ENCODE measurements around the gene LPIN2. TPM values are rescaled to one million over a fixed set of nuclear protein-coding genes. Genes with fewer than 3 reads are reported as not detected.

Gene LPIN2
- polyA plus RNA-seq, 1 donor (not counting 4 experiments of a cell fraction or from before 2014, with no cell fraction given) = 3.9 TPM

- H3K79me2 ChIP-seq (ENCODE audit: control insufficient read depth, insufficient read depth, low read length) = no peaks in the 10 kb centered on the region
- FAIRE-seq (no peak), DNase-seq (ENCODE audit: low read depth, low spot score) (no peak)
- H3K9ac ChIP-seq (ENCODE audit: control insufficient read depth, extremely low read depth, insufficient read depth, low read length) = no peak overlapping the region
- no peaks in the 10 kb centered on the region for H3K4me1 ChIP-seq (ENCODE audit: control insufficient read depth, extremely low read depth, insufficient read depth, low read length)
- TF ChIP-seq EZH2 (IDR thresholded peaks at IDR 0.05; ENCODE audit: low read length) (no peak), CTCF (optimal IDR thresholded peaks at IDR 0.05 in 1 of 3, IDR thresholded peaks at IDR 0.05 in 1 of 3, conservative IDR thresholded peaks at IDR 0.05 in 1 of 3; ENCODE audit: extremely low read depth in 1 of 3, insufficient read depth in 2 of 3, low read length in 3 of 3) (no peak)
- H4K20me1 ChIP-seq (ENCODE audit: control insufficient read depth, extremely low read depth, insufficient read depth, low read length) = no peaks in the 10 kb centered on the region
- no peak overlapping the region for H3K4me2 ChIP-seq (ENCODE audit: control insufficient read depth, extremely low read depth, insufficient read depth, low read depth, low read length)
- no peak overlapping the region for H3K4me3 ChIP-seq (ENCODE audit: control insufficient read depth in 2 of 3, extremely low read depth in 1 of 3, insufficient read depth in 2 of 3, low read depth in 1 of 3, low read length in 3 of 3)
- dilution Hi-C loops (cut with MboI; ENCODE audit: extremely low pct_ligation_motif_present, low sequenced_read_pairs) = no loop called here
- H3K27ac ChIP-seq (ENCODE audit: control insufficient read depth, insufficient read depth, low read length) = no peak overlapping the region
- H3K9me3 ChIP-seq (ENCODE audit: control insufficient read depth, low read depth, low read length) = no peaks in the 10 kb centered on the region
- no peak overlapping the region for H2AFZ ChIP-seq (ENCODE audit: control insufficient read depth, low read length)
- H3K36me3 ChIP-seq (ENCODE audit: control insufficient read depth in 2 of 2, extremely low read depth in 1 of 2, insufficient read depth in 2 of 2, low read length in 2 of 2) = no peaks in the 10 kb centered on the region
- peaks cover 3% of the 10 kb centered on the region for H3K27me3 ChIP-seq (ENCODE audit: control insufficient read depth, extremely low read depth, insufficient read depth, low read length)
- H3K9me1 ChIP-seq (ENCODE audit: control insufficient read depth, extremely low read depth, insufficient read depth, low read length) = no peaks in the 10 kb centered on the region
Measured at GRCh38 chr18:3058328-3059191, 45.6 kb upstream of the LPIN2 start.

- no peaks in the 10 kb centered on the region for H3K36me3 ChIP-seq (ENCODE audit: control insufficient read depth in 2 of 2, extremely low read depth in 1 of 2, insufficient read depth in 2 of 2, low read length in 2 of 2)
- H3K4me3 ChIP-seq (ENCODE audit: control insufficient read depth in 2 of 3, extremely low read depth in 1 of 3, insufficient read depth in 2 of 3, low read depth in 1 of 3, low read length in 3 of 3) = no peak overlapping the region
- H3K79me2 ChIP-seq (ENCODE audit: control insufficient read depth, insufficient read depth, low read length) = no peaks in the 10 kb centered on the region
- H3K27ac ChIP-seq (ENCODE audit: control insufficient read depth, insufficient read depth, low read length) = no peak overlapping the region
- no peaks in the 10 kb centered on the region for H3K4me1 ChIP-seq (ENCODE audit: control insufficient read depth, extremely low read depth, insufficient read depth, low read length)
- H3K9me1 ChIP-seq (ENCODE audit: control insufficient read depth, extremely low read depth, insufficient read depth, low read length) = no peaks in the 10 kb centered on the region
- no peak overlapping the region for H3K9ac ChIP-seq (ENCODE audit: control insufficient read depth, extremely low read depth, insufficient read depth, low read length)
- H3K4me2 ChIP-seq (ENCODE audit: control insufficient read depth, extremely low read depth, insufficient read depth, low read depth, low read length) = no peak overlapping the region
- no peak overlapping the region for H2AFZ ChIP-seq (ENCODE audit: control insufficient read depth, low read length)
- no peaks in the 10 kb centered on the region for H3K9me3 ChIP-seq (ENCODE audit: control insufficient read depth, low read depth, low read length)
- TF ChIP-seq EZH2 (IDR thresholded peaks at IDR 0.05; ENCODE audit: low read length) = no peak
- TF ChIP-seq CTCF (optimal IDR thresholded peaks at IDR 0.05 in 1 of 3, IDR thresholded peaks at IDR 0.05 in 1 of 3, conservative IDR thresholded peaks at IDR 0.05 in 1 of 3; ENCODE audit: extremely low read depth in 1 of 3, insufficient read depth in 2 of 3, low read length in 3 of 3) = no peak
- H3K27me3 ChIP-seq (ENCODE audit: control insufficient read depth, extremely low read depth, insufficient read depth, low read length) = peaks cover 3% of the 10 kb centered on the region
- dilution Hi-C loops (cut with MboI; ENCODE audit: extremely low pct_ligation_motif_present, low sequenced_read_pairs) = no loop called here
- DNase-seq (ENCODE audit: low read depth, low spot score) (no peak), FAIRE-seq (no peak)
- no peaks in the 10 kb centered on the region for H4K20me1 ChIP-seq (ENCODE audit: control insufficient read depth, extremely low read depth, insufficient read depth, low read length)
Measured at GRCh38 chr18:3057526-3057925, 44.6 kb upstream of the LPIN2 start.

Data from keratinocyte (primary cell).